GM12872 (cell line): ENCODE results near the gene RABEP1.

Experiments
- CTCF ChIP-seq: IDR thresholded peaks from 3 replicates; pipeline ENCODE4 v1.5.1; 2011; ENCODE audit warnings: low read depth, mild to moderate bottlenecking, low read length, moderate library complexity; ENCODE audit not compliant: insufficient read depth

RABEP1 gene

GRCh38 chr17:5370411-5370810, 88.3 kb downstream of the RABEP1 start:
- TF ChIP-seq CTCF = no peak

- TF ChIP-seq CTCF = no peak
These were observed 91.0 kb downstream of the RABEP1 start for GRCh38 chr17:5373112-5373511.

- no peak for TF ChIP-seq CTCF
These were observed 96.6 kb downstream of the RABEP1 start for GRCh38 chr17:5378566-5379207.

GRCh38 chr17:5379351-5380107, 97.4 kb downstream of the RABEP1 start:
- no peak for TF ChIP-seq CTCF

DNA sequence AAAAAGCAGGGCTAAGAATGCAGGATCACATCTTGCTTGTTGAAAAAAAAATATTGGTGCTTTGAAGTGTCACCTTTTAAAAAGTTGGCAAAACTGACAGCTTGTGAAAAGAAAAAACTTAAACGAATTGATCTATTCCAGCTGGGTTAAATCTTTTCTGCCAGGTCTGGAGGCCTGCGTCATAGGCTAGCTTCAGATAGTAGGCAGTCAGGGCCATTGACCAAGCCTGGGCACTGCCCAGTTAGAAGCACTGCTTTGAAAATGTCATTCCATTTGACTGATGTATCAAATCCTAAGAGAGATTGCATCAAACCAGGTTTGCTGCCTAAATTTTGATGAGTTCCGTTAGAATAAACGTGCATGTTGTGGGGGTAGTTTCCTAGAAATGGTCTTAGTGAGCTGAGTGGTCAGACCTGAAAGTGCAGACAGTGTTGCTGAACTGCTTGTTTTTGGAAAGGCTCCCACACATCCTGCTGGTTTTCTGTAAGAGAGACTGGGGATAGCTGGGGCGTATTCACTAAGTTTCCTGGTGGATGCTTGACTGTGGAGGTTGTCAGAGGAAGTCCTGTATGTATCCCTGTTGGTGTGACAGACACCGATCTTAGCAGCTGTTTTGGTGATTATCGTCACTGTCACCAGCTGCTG, 98.5 kb downstream of the RABEP1 start:
- no peak for TF ChIP-seq CTCF

DNA sequence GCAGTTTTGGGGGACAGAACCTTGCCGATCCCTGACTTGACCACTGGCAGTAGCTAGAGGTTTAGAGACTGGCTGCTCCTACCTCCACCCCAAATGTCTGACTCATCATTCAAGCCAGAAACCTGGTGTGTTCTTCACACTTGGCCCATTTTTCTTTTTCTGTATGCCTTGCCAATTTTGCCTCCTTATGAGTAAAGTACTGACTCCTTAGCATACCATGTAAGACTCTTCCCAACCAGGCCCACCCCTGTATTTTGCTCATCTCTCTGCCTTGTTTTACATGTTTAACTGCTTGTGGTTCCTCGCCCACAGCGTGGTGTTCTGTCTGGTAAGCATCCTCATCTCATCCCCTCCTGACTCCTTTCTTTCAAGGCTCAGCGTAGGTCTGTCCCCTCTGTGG, 99.5 kb downstream of the RABEP1 start:
- no peak for TF ChIP-seq CTCF

DNA sequence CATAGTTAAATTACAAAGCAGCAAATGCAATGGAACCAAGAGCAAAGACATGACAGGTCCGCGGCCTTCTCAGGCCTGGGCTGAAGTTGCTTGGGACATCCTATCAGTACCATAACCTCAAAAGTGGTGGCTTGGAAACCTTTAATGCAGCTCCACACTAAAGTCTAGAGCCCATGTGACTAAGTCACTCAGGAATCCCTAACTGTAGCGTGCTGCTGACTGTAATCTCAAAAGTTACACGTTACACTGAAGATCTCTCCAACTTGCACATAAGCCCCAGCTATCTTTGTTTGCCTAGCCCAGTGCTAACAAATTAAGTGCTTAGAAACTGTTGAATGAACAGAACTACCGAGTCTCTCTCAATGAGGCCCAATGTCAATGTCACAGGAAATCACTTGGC, 109.6 kb downstream of the RABEP1 start:
- no peak for TF ChIP-seq CTCF
